ENCODE data around the gene ZDHHC8.
A peak's percentile ranks its signal among the peaks of the same experiment; 100 is the strongest.

GRCh38 chr22:20186183-20186870 is 54.7 kb downstream of the ZDHHC8 start:
- no peak for TF ChIP-seq EZH2 (IDR thresholded peaks at IDR 0.05)
- TF ChIP-seq CEBPB (IDR thresholded peaks at IDR 0.05; ENCODE audit: low read depth): no peak
- peak; percentile 31 to 46 (median 36); a peak in 5 of 6 replicates for TF ChIP-seq CTCF (IDR thresholded peaks at IDR 0.05 in 2 of 3, conservative IDR thresholded peaks at IDR 0.05 in 1 of 3; ENCODE audit: borderline replicate concordance in 1 of 3, insufficient read depth in 1 of 3, low read depth in 2 of 3, low read length in 2 of 3)
- TF ChIP-seq MAX (IDR thresholded peaks at IDR 0.05): no peak
- no peak for TF ChIP-seq JUND (IDR thresholded peaks at IDR 0.05)
- TF ChIP-seq ZBTB33 (IDR thresholded peaks at IDR 0.05; ENCODE audit: extremely low read depth, insufficient replicate concordance, low read length): no peak
- TF ChIP-seq POLR2AphosphoS5 (IDR thresholded peaks at IDR 0.05; ENCODE audit: low read depth, low read length): no peak
- TF ChIP-seq TCF7L2 (IDR thresholded peaks at IDR 0.05; ENCODE audit: borderline replicate concordance, extremely low read depth, insufficient read depth, insufficient read length): no peak

All from HCT116 (cell line).